Nephron (organoid): Measurements from ENCODE around the gene REV1.

ENCODE experiments used
- H3K27ac Mint-ChIP-seq, 3 experiments: 2 replicates each; pipeline ENCODE4 v1.8.0; 2020; ENCODE audit warnings: mixed read lengths in 3 of 3, mild to moderate bottlenecking in 2 of 3, moderate library complexity in 1 of 3
- H3K27me3 Mint-ChIP-seq: 2 replicates; pipeline ENCODE4 v1.8.0; 2021; ENCODE audit warnings: low read depth, mild to moderate bottlenecking, moderate library complexity, mixed read lengths
- H3K36me3 Mint-ChIP-seq: 2 replicates; pipeline ENCODE4 v1.8.0; 2020; ENCODE audit warnings: low read depth, mixed read lengths
- H3K4me1 Mint-ChIP-seq: 2 replicates; pipeline ENCODE4 v1.8.0; 2020; ENCODE audit warnings: mixed read lengths
- H3K4me3 Mint-ChIP-seq, 3 experiments: 2 replicates each; pipeline ENCODE4 v1.8.0; 2020; ENCODE audit warnings: mild to moderate bottlenecking in 3 of 3, mixed read lengths in 3 of 3, moderate library complexity in 2 of 3
- H3K9me3 Mint-ChIP-seq: 2 replicates; pipeline ENCODE4 v1.8.0; 2020; ENCODE audit warnings: mixed read lengths
- CTCF ChIP-seq, 3 experiments: fragments of 200-600 bp; sonication (generic); IDR thresholded peaks; one replicate each; pipeline ENCODE4 v1.5.0; 2021; ENCODE audit warnings: antibody characterized with exemption in 3 of 3; ENCODE audit not compliant: unreplicated experiment in 3 of 3

The REV1 gene

GRCh38 chr2:99520195-99520594 lies 30.4 kb upstream of the REV1 start:
- H3K9me3 Mint-ChIP-seq = no peaks in the 10 kb centered on the region
- H3K27me3 Mint-ChIP-seq = peaks cover 3% of the 10 kb centered on the region
- H3K4me3 Mint-ChIP-seq = no peak overlapping the region
- H3K27ac Mint-ChIP-seq = no peak overlapping the region
- no peaks in the 10 kb centered on the region for H3K36me3 Mint-ChIP-seq
- peaks cover 9% of the 10 kb centered on the region for H3K4me1 Mint-ChIP-seq
- TF ChIP-seq CTCF (IDR thresholded peaks at IDR 0.05; ENCODE audit: unreplicated experiment in 3 of 3) = no peak

GRCh38 chr2:99514357-99514756 lies 24.5 kb upstream of the REV1 start:
- Mint-ChIP-seq H3K36me3 (no peaks in the 10 kb centered on the region), H3K9me3 (no peaks in the 10 kb centered on the region), H3K4me3 (no peak overlapping the region), H3K27me3 (peaks cover 7% of the 10 kb centered on the region), H3K4me1 (peaks cover 22% of the 10 kb centered on the region), H3K27ac (no peak overlapping the region)
- TF ChIP-seq CTCF (IDR thresholded peaks at IDR 0.05; ENCODE audit: unreplicated experiment in 3 of 3) = no peak

- H3K36me3 Mint-ChIP-seq = no peaks in the 10 kb centered on the region
- TF ChIP-seq CTCF (IDR thresholded peaks at IDR 0.05; ENCODE audit: unreplicated experiment in 3 of 3) = no peak
These were observed 22.4 kb upstream of the REV1 start for GRCh38 chr2:99512181-99512591.

GRCh38 chr2:99509387-99509786 lies 19.6 kb upstream of the REV1 start:
- Mint-ChIP-seq H3K9me3 (no peaks in the 10 kb centered on the region), H3K4me3 (no peak overlapping the region), H3K27ac (peak overlapping the region in 2 of 3 experiments; percentile 34 to 65), H3K4me1 (peaks cover 24% of the 10 kb centered on the region), H3K36me3 (no peaks in the 10 kb centered on the region), H3K27me3 (peaks cover 7% of the 10 kb centered on the region)
- no peak for TF ChIP-seq CTCF (IDR thresholded peaks at IDR 0.05; ENCODE audit: unreplicated experiment in 3 of 3)

More at GRCh38 chr2:99512181-99512591, 22.4 kb upstream of the REV1 start:
- Mint-ChIP-seq H3K4me3 (no peak overlapping the region), H3K9me3 (no peaks in the 10 kb centered on the region), H3K4me1 (peaks cover 24% of the 10 kb centered on the region), H3K27ac (peak overlapping the region in 2 of 3 experiments; percentile 49 to 63), H3K27me3 (peaks cover 8% of the 10 kb centered on the region)

GRCh38 chr2:99507937-99508818 lies 18.4 kb upstream of the REV1 start:
- H3K27me3 Mint-ChIP-seq = peaks cover 7% of the 10 kb centered on the region
- H3K4me1 Mint-ChIP-seq = peaks cover 24% of the 10 kb centered on the region
- no peak for TF ChIP-seq CTCF (IDR thresholded peaks at IDR 0.05; ENCODE audit: unreplicated experiment in 3 of 3)
- H3K4me3 Mint-ChIP-seq = no peak overlapping the region
- no peak overlapping the region for H3K27ac Mint-ChIP-seq
- H3K9me3 Mint-ChIP-seq = no peaks in the 10 kb centered on the region
- no peaks in the 10 kb centered on the region for H3K36me3 Mint-ChIP-seq
